ENCODE results near the gene TIGD4.

TIGD4 gene

DNA sequence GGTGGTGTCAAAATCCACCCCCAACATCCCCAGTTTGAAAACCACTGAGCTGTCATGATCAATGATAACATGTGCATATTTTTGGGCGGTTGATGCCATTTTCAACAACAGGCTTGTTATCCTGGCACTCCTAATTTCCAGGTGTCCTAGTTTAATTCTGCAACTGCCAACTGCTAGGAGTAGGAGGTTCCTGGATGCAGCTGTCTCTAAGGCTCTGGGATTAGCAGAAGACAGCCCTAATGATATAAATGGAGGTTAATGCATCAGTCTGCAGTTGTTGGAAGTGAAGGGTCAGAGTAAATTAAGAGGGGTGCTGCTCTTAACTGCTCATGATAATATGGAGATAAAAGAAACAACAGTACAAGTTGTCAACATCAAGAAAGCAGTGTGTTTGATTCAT lies 24.0 kb upstream of the TIGD4 start:
- H3F3A ChIP-seq (ENCODE audit: control insufficient read depth, insufficient read depth), result no peaks in the 10 kb centered on the region
- H4K20me1 ChIP-seq (ENCODE audit: control insufficient read depth, insufficient read depth, low read depth, low read length), result no peaks in the 10 kb centered on the region
- TF ChIP-seq CTCF (IDR thresholded peaks at IDR 0.05; ENCODE audit: low read depth, low read length, poor library complexity, severe bottlenecking), result no peak
- TF ChIP-seq EZH2phosphoT487 (IDR thresholded peaks at IDR 0.05; ENCODE audit: borderline replicate concordance, low read length), result no peak
- H3K36me3 ChIP-seq (ENCODE audit: control insufficient read depth, low read length), result no peaks in the 10 kb centered on the region
- H3K4me2 ChIP-seq (ENCODE audit: low read length), result no peak overlapping the region
- H3K79me2 ChIP-seq (ENCODE audit: control insufficient read depth, low read length), result peaks cover 6% of the 10 kb centered on the region
- H3K27me3 ChIP-seq (ENCODE audit: control insufficient read depth, low read length), result no peaks in the 10 kb centered on the region
- H3K27ac ChIP-seq (ENCODE audit: low read depth, low read length), result no peak overlapping the region
- peaks cover 19% of the 10 kb centered on the region for H3K4me1 ChIP-seq (ENCODE audit: control insufficient read depth, low read length)
- no peaks in the 10 kb centered on the region for H3K9me2 ChIP-seq (replicated peaks; ENCODE audit: control insufficient read depth, low read length)
- no peaks in the 10 kb centered on the region for H3K9me3 ChIP-seq (ENCODE audit: control insufficient read depth, insufficient read depth, low read length)
- H3K4me3 ChIP-seq (ENCODE audit: low read length), result no peak overlapping the region

- Histone ChIP-seq H3K36me3 (ENCODE audit: control insufficient read depth, low read length) (no peaks in the 10 kb centered on the region), H3K9me2 (replicated peaks; ENCODE audit: control insufficient read depth, low read length) (no peaks in the 10 kb centered on the region), H3K27me3 (ENCODE audit: control insufficient read depth, low read length) (no peaks in the 10 kb centered on the region), H3K4me3 (ENCODE audit: low read length) (no peak overlapping the region), H3K79me2 (ENCODE audit: control insufficient read depth, low read length) (no peaks in the 10 kb centered on the region; the same call in 1 of the 2 replicates), H3K4me1 (ENCODE audit: control insufficient read depth, low read length) (no peaks in the 10 kb centered on the region), H3F3A (ENCODE audit: control insufficient read depth, insufficient read depth) (no peaks in the 10 kb centered on the region), H4K20me1 (ENCODE audit: control insufficient read depth, insufficient read depth, low read depth, low read length) (no peaks in the 10 kb centered on the region), H3K9me3 (ENCODE audit: control insufficient read depth, insufficient read depth, low read length) (no peaks in the 10 kb centered on the region), H3K4me2 (ENCODE audit: low read length) (no peak overlapping the region), H3K27ac (ENCODE audit: low read depth, low read length) (no peak overlapping the region)
- no peak for TF ChIP-seq EZH2phosphoT487 (IDR thresholded peaks at IDR 0.05; ENCODE audit: borderline replicate concordance, low read length)
- TF ChIP-seq CTCF (IDR thresholded peaks at IDR 0.05; ENCODE audit: low read depth, low read length, poor library complexity, severe bottlenecking), result no peak
Measured at GRCh38 chr4:152795891-152796290, 16.4 kb upstream of the TIGD4 start.

DNA sequence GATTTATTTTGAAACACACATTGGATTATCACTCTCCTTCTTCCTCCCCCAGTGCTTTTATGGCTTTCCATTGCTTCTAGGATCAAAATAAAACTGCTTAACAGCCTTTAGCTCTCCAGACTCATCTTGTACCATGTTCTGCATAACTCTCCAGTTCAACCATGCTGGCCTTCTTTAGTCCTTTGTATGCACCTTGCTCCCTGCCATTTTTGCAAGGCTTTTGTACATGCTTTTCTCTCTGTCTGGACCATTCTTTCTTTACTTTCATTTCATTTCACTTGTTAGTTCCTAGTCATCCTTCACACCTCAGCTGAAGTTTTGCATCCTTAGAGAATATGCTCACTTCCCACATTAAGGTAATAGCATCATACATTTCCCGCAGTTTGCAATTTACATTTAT lies 7.1 kb upstream of the TIGD4 start:
- no peak for TF ChIP-seq EZH2phosphoT487 (IDR thresholded peaks at IDR 0.05; ENCODE audit: borderline replicate concordance, low read length)
- TF ChIP-seq CTCF (IDR thresholded peaks at IDR 0.05; ENCODE audit: low read depth, low read length, poor library complexity, severe bottlenecking), result no peak
- Histone ChIP-seq H3K4me2 (ENCODE audit: low read length) (no peak overlapping the region), H3K4me1 (ENCODE audit: control insufficient read depth, low read length) (peaks cover 25% of the 10 kb centered on the region)

More for the DNA sequence above, 7.1 kb upstream of the TIGD4 start:
- H3K4me3 ChIP-seq (ENCODE audit: low read length), result no peak overlapping the region
- H3K36me3 ChIP-seq (ENCODE audit: control insufficient read depth, low read length), result no peaks in the 10 kb centered on the region
- H3K9me3 ChIP-seq (ENCODE audit: control insufficient read depth, insufficient read depth, low read length), result no peaks in the 10 kb centered on the region
- H3K9me2 ChIP-seq (replicated peaks; ENCODE audit: control insufficient read depth, low read length), result no peaks in the 10 kb centered on the region
- peaks cover 20% of the 10 kb centered on the region for H3K79me2 ChIP-seq (ENCODE audit: control insufficient read depth, low read length)
- peaks cover 8% of the 10 kb centered on the region for H4K20me1 ChIP-seq (ENCODE audit: control insufficient read depth, insufficient read depth, low read depth, low read length)
- no peaks in the 10 kb centered on the region for H3K27me3 ChIP-seq (ENCODE audit: control insufficient read depth, low read length)
- H3F3A ChIP-seq (ENCODE audit: control insufficient read depth, insufficient read depth), result no peaks in the 10 kb centered on the region
- H3K27ac ChIP-seq (ENCODE audit: low read depth, low read length), result no peak overlapping the region
